Urinary bladder (tissue), 4 donors: ENCODE measurements around the gene SPG7. TPM values are rescaled to one million over a fixed set of nuclear protein-coding genes. Genes with fewer than 3 reads are reported as not detected.
"Not testable (repeated sequence)": the region's sequence is repeated elsewhere in the genome, so short reads cannot be mapped to it uniquely, and the experiment has no call there.

Experiments
- DNase-seq: peaks from one replicate; pipeline ENCODE4 v3.0.0-alpha.2; 2015; ENCODE audit errors: extremely low spot score
- H3K27ac ChIP-seq: one replicate; pipeline ENCODE4 v1.5.1; 2013; ENCODE audit warnings: low read depth, mild to moderate bottlenecking, moderate library complexity
- H3K36me3 ChIP-seq: one replicate; pipeline ENCODE4 v1.6.1; 2013; ENCODE audit warnings: mild to moderate bottlenecking, moderate library complexity; ENCODE audit not compliant: insufficient read depth
- H3K4me1 ChIP-seq: one replicate; pipeline ENCODE4 v1.6.1; 2013; ENCODE audit warnings: mild to moderate bottlenecking, moderate library complexity; ENCODE audit not compliant: insufficient read depth
- H3K4me3 ChIP-seq: one replicate; pipeline ENCODE4 v1.5.1; 2013; ENCODE audit warnings: low read depth, low read length
- WGBS: extraction: QIAGEN DNeasy Blood & Tissue Kit; methylation state at CpG from one replicate; pipeline ENCODE4 v1.1.7; 2013; 5-methylcytosine and 5-hydroxymethylcytosine counted together
- polyA plus RNA-seq: library from polyadenylated mRNA; stranded (reverse); fragments of 200-250 nt; gene quantifications from one replicate; pipeline ENCODE4 v1.2.3, GENCODE V29; 2013
- total RNA-seq: library from RNA; depleted of rRNA; stranded (reverse); fragments of >200 nt; gene quantifications from one replicate; pipeline ENCODE4 v1.2.3, GENCODE V29; 2014
- donor health status: healthy with polysubstance abuse.
- donor health status: healthy.

Gene SPG7
- total and polyA plus RNA-seq, 2 donors: 77.8 to 85.4 TPM

DNA sequence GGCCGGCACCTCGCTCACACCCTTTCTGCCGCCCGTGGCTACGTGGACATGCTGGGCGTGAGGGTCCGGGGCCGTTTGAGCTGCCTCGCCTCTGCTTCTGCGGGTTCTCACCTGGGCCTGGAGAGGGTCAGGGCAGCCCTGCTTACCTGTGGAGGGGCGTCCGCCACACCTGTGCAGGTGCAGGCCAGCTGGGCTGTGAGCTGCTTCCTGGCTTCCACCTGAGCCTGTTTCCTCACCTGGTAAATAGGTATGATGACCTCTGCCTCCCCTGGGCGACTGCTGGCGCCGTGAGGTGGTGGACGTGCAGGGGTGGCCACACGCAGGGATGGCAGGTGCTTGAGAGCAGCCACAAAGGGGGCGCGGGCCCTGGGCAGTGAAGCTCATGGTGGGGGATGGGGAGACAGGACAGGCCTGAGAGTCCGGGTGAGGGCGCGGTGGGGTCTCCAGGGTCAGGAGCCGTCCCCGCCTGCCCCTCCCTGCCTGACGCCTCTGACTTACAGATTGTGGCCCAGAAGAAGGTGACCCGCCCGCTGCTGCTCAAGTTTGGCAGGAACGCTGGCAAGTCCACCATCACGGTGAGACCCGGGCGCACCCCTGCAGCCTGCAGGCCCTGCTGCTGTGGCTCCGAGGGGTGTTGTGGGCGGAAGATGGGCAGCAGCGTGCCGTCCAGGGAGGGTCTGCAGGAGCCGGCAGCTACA is 75.1 kb downstream of the SPG7 start:
- H3K27ac ChIP-seq: no peak overlapping the region
- no peaks in the 10 kb centered on the region for H3K4me1 ChIP-seq
- DNase-seq: no peak
- 92% methylated on average over 36 of the region's 36 CpGs for WGBS
- H3K36me3 ChIP-seq: no peaks in the 10 kb centered on the region
- H3K4me3 ChIP-seq: no peak overlapping the region

GRCh38 chr16:89583895-89584644 is 75.9 kb downstream of the SPG7 start:
- H3K4me3 ChIP-seq: no peak overlapping the region
- H3K36me3 ChIP-seq: no peaks in the 10 kb centered on the region
- H3K27ac ChIP-seq: no peak overlapping the region
- no peak for DNase-seq
- 90% methylated on average over 49 of the region's 49 CpGs for WGBS
- H3K4me1 ChIP-seq: no peaks in the 10 kb centered on the region

DNA sequence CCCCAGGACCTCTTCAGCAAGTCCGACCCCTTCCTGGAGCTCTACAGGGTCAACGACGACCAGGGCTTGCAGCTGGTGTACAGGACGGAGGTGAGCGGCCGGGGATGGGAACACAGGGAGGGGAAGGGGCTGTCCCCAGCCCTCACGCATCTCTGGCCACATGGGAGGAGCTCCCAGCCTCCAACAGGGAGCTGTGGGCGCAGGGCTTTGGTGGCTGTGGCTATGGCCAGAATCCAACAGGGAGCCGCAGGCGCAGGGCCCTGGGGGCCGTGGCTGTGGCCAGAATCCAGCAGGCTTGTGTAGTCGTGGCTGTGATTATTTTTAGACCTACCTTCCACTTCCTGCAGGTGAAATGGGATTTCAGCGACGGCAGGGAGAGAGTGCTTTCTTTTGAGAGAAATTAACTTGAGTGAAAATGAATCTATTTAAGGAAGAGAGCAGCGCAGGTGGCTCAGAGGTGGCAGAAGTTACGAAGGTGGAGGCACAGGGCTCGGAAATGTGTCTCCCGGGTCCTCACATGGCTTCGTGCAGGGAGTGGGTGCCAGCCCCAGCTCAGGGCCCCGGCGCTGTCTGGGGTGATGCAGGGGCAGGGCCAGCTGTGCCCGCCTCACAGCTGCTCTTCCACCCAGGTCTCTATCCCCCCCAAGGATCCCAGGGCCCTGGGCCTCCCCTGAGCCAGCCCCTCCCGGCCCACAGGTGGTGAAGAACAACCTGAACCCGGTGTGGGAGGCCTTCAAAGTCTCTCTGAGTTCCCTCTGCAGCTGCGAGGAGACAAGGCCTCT is 76.8 kb downstream of the SPG7 start:
- Histone ChIP-seq H3K27ac (no peak overlapping the region), H3K4me3 (no peak overlapping the region), H3K4me1 (no peaks in the 10 kb centered on the region), H3K36me3 (no peaks in the 10 kb centered on the region)
- no peak for DNase-seq
- WGBS: 64% methylated on average over 25 of the region's 25 CpGs

DNA sequence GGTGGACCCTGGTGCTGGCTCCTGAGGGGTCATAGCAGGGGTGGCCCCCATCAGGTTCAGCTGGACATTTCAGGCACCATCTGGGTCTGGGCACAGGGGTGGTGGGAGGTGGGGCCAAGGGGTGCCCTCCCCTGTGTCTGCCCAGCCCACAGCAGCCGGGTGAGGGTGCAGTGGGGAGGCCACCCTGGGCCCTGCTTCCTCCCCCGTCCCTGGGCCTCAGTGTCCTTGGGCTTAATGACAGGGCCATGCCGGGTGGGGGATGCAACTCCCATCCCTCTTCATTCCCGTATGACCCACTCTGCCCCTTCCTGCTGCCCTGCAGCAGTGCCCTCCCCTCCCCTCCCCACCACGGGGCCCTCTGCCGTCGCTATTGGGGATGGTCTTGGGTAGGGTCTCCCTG is 78.0 kb downstream of the SPG7 start:
- no peak overlapping the region for H3K4me3 ChIP-seq
- WGBS: 68% methylated on average over 7 of the region's 7 CpGs
- no peaks in the 10 kb centered on the region for H3K4me1 ChIP-seq
- H3K27ac ChIP-seq: no peak overlapping the region
- DNase-seq: no peak
- H3K36me3 ChIP-seq: no peaks in the 10 kb centered on the region

DNA sequence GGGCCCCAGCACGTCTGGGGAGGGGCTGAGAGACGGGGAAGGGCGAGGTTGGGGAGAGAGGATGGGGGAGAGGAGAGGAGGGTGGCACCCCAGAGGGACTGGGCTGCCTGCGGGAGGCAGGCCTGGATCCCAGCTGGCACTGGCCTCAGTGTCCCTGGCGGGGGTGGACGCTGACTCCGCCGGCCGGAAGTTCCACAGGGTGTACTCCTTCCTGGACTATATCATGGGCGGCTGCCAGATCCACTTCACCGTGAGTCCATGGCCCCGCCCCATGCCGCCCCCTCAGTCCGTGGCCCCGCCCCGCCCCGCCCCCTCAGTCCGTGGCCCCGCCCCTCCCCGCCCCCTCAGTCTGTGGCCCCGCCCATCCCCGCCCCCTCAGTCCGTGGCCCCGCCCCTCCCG is 78.7 kb downstream of the SPG7 start:
- DNase-seq: no peak
- 77% methylated on average over 24 of the region's 25 CpGs for WGBS
- no peak overlapping the region for H3K4me3 ChIP-seq
- no peaks in the 10 kb centered on the region for H3K36me3 ChIP-seq
- H3K27ac ChIP-seq: no peak overlapping the region
- H3K4me1 ChIP-seq: no peaks in the 10 kb centered on the region

- not testable (repeated sequence) for H3K36me3 ChIP-seq, H3K27ac ChIP-seq, H3K4me1 ChIP-seq, DNase-seq, H3K4me3 ChIP-seq
- 96% methylated on average over 25 of the region's 36 CpGs for WGBS
Measured at GRCh38 chr16:89587676-89588075, 79.5 kb downstream of the SPG7 start.

- DNase-seq: no peak
- H3K4me3 ChIP-seq: no peak overlapping the region
- no peaks in the 10 kb centered on the region for H3K36me3 ChIP-seq
- H3K4me1 ChIP-seq: no peaks in the 10 kb centered on the region
- no peak overlapping the region for H3K27ac ChIP-seq
- 93% methylated on average over 26 of the region's 26 CpGs for WGBS
Measured at GRCh38 chr16:89588413-89589109, 80.4 kb downstream of the SPG7 start.

GRCh38 chr16:89589241-89589926 is 81.2 kb downstream of the SPG7 start:
- Histone ChIP-seq H3K4me3 (no peak overlapping the region), H3K27ac (no peak overlapping the region), H3K36me3 (no peaks in the 10 kb centered on the region), H3K4me1 (no peaks in the 10 kb centered on the region)
- DNase-seq: no peak
- WGBS: 91% methylated on average over 21 of the region's 21 CpGs

GRCh38 chr16:89593841-89594240 is 85.6 kb downstream of the SPG7 start:
- DNase-seq: no peak
- Histone ChIP-seq H3K36me3 (no peaks in the 10 kb centered on the region), H3K4me3 (no peak overlapping the region), H3K4me1 (no peaks in the 10 kb centered on the region), H3K27ac (no peak overlapping the region)
- 49% methylated on average over 15 of the region's 15 CpGs for WGBS

DNA sequence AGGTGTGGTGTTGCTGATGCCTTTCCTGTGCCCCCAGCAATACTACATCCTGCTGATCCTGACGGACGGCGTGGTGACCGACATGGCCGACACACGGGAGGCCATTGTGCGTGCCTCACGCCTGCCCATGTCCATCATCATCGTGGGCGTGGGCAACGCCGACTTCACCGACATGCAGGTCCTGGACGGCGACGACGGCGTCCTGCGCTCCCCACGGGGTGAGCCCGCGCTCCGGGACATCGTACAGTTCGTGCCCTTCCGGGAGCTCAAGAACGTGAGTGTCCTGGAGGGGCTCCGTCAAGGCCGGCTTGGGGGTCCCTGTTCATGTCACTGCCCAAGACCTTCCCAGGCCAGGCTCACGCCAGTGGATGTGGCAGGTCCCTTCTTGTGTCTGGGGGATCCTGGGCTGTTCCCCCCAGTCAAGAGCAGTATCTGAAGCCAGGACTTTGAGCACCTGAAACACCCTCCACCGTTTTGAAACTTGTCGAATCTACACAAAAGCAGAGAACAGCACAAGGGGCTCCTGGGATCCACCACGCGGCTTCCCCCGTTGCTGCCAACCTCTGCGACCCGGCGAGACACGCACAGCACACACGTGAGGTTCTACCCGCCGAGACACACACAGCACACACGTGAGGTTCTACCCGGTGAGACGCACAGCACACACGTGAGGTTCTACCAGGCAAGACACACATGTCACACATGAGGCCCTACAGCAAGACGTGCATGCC is 87.3 kb downstream of the SPG7 start:
- WGBS: 94% methylated on average over 47 of the region's 47 CpGs
- Histone ChIP-seq H3K4me3 (no peak overlapping the region), H3K27ac (no peak overlapping the region), H3K4me1 (no peaks in the 10 kb centered on the region), H3K36me3 (no peaks in the 10 kb centered on the region)
- DNase-seq: no peak

DNA sequence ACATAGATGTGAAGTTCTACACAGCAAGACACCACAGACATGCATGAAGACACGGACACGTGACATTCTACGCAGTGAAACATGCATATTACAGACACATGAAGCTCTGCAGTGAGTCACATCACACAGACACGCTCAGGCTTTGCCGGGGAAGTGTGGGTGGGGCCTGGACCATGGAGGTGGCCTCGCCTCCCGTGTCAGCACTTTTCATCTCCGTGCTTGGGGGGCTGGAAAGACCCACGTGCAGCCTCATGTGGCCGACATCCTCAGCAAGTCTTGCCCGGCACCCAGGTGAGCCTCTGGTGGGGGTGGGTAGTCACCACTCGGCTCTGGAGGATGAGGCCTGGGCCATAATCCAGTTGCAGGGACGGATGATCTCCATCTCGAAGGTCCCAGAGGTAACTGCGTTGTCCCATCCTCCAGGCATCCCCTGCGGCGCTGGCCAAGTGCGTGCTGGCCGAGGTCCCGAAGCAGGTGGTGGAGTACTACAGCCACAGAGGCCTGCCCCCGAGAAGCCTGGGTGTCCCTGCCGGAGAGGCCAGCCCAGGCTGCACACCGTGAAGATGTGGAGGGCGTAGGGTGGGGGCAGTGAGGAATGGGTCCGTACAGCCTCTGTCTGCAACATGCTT is 88.0 kb downstream of the SPG7 start:
- Histone ChIP-seq H3K4me1 (no peaks in the 10 kb centered on the region), H3K27ac (no peak overlapping the region), H3K4me3 (no peak overlapping the region), H3K36me3 (no peaks in the 10 kb centered on the region)
- no peak for DNase-seq
- 82% methylated on average over 25 of the region's 25 CpGs for WGBS

- Histone ChIP-seq H3K36me3 (no peaks in the 10 kb centered on the region), H3K4me1 (no peaks in the 10 kb centered on the region), H3K4me3 (no peak overlapping the region), H3K27ac (no peak overlapping the region)
- DNase-seq: no peak
- whole genome bisulfite sequencing: 85% methylated on average over 19 of the region's 19 CpGs
Measured at GRCh38 chr16:89596957-89597649, 88.9 kb downstream of the SPG7 start.
